ENCODE results near the gene PDXK. TPM values are rescaled to one million over a fixed set of nuclear protein-coding genes. Genes with fewer than 3 reads are reported as not detected.

PDXK gene
- total and polyA plus RNA-seq, 9 of the 15 experiments (the other 6 are each of a cell fraction or from before 2014, with no cell fraction given), result 5.6 to 162 (median 76.5) TPM

DNA sequence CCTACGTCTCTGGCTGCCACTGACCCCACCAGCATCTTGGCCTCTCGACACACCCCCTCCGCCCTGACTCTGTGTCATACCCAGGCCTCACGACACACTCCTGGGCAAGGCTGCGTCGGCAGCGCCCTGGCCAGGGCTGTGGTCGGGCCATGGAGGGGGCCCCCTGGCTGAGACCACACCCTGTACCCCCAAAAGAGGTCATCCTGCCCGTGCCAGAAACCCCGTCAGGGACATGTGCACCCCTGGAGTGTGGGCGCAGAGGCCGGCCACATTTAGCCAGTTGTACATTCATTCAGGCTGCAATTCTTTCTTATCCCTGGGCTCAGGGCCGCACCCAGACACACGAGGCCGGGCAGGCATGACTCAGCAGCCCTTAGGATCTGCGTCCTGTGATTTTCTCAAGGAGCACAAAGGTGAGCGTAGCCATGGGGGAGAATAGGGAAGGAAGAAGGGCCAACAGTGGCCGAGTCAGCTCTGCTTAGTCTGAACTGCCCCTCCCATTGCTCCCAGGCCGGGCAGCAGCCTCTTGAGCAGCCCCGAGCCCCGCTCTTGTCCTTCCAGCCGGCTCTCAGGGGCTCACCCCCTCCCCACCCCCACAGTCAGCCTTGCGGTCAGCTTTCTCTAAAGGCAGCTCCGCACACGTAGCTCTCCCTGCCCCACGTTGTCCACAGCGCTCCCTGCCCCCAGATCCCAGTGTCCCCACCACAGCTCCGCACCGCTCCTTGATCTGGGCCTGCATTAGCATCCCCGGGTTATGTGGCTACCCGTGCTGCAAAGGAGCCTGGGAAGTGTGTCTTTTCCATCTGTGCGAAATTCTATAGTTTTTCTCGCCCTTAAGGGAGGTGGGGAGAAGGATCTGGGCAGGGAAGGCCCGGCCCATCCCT lies 49.3 kb downstream of the PDXK start (continued):
- TF ChIP-seq HNRNPLL (IDR thresholded peaks at IDR 0.05; ENCODE audit: low read depth, low read length, poor library complexity, severe bottlenecking) (peak; percentile 55), MED1 (CRISPR knock-in tag; IDR thresholded peaks at IDR 0.05; ENCODE audit: borderline replicate concordance) (no peak), ZNF184 (CRISPR knock-in tag; IDR thresholded peaks at IDR 0.05) (no peak), CEBPB (tag; IDR thresholded peaks at IDR 0.05) (no peak), NONO (IDR thresholded peaks at IDR 0.05; ENCODE audit: low read depth in 2 of 2, low read length in 1 of 2) (no peak), HDGF (IDR thresholded peaks at IDR 0.05) (peak; percentile 81; the same call in 1 of the 2 replicates), ZFP1 (CRISPR knock-in tag; IDR thresholded peaks at IDR 0.05) (no peak), TAF15 (IDR thresholded peaks at IDR 0.05; ENCODE audit: low read depth, low read length) (no peak), KLF13 (tag; IDR thresholded peaks at IDR 0.05; ENCODE audit: borderline replicate concordance, low read depth) (0 out of 2 replicates have a peak, but pooled peaks have one; percentile 17), ARHGAP35 (IDR thresholded peaks at IDR 0.05; ENCODE audit: partially characterized antibody) (no peak), CHD1 (IDR thresholded peaks at IDR 0.05; ENCODE audit: low read length) (no peak), ZNF121 (CRISPR knock-in tag; conservative IDR thresholded peaks at IDR 0.05) (no peak), RFX5 (IDR thresholded peaks at IDR 0.05; ENCODE audit: low read depth, low read length) (no peak), CBX3 (IDR thresholded peaks at IDR 0.05; ENCODE audit: borderline replicate concordance in 1 of 2, low read length in 2 of 2) (peak in 1 of 2 experiments; percentile 85; a peak in 1 of 3 replicates), DACH1 (IDR thresholded peaks at IDR 0.05; ENCODE audit: partially characterized antibody) (no peak), ZNF778 (CRISPR knock-in tag; IDR thresholded peaks at IDR 0.05) (no peak), ZSCAN29 (IDR thresholded peaks at IDR 0.05) (no peak), PHTF2 (CRISPR knock-in tag; IDR thresholded peaks at IDR 0.05) (no peak)
- TF ChIP-seq, protein P1, sequence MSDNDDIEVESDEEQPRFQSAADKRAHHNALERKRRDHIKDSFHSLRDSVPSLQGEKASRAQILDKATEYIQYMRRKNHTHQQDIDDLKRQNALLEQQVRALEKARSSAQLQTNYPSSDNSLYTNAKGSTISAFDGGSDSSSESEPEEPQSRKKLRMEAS (CRISPR knock-in tag; IDR thresholded peaks at IDR 0.05), result peak; percentile 92
- TF ChIP-seq, protein P2, sequence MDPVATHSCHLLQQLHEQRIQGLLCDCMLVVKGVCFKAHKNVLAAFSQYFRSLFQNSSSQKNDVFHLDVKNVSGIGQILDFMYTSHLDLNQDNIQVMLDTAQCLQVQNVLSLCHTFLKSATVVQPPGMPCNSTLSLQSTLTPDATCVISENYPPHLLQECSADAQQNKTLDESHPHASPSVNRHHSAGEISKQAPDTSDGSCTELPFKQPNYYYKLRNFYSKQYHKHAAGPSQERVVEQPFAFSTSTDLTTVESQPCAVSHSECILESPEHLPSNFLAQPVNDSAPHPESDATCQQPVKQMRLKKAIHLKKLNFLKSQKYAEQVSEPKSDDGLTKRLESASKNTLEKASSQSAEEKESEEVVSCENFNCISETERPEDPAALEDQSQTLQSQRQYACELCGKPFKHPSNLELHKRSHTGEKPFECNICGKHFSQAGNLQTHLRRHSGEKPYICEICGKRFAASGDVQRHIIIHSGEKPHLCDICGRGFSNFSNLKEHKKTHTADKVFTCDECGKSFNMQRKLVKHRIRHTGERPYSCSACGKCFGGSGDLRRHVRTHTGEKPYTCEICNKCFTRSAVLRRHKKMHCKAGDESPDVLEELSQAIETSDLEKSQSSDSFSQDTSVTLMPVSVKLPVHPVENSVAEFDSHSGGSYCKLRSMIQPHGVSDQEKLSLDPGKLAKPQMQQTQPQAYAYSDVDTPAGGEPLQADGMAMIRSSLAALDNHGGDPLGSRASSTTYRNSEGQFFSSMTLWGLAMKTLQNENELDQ (CRISPR knock-in tag; IDR thresholded peaks at IDR 0.05; ENCODE audit: borderline replicate concordance), result no peak
- TF ChIP-seq, protein P3, sequence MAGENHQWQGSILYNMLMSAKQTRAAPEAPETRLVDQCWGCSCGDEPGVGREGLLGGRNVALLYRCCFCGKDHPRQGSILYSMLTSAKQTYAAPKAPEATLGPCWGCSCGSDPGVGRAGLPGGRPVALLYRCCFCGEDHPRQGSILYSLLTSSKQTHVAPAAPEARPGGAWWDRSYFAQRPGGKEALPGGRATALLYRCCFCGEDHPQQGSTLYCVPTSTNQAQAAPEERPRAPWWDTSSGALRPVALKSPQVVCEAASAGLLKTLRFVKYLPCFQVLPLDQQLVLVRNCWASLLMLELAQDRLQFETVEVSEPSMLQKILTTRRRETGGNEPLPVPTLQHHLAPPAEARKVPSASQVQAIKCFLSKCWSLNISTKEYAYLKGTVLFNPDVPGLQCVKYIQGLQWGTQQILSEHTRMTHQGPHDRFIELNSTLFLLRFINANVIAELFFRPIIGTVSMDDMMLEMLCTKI (IDR thresholded peaks at IDR 0.05; ENCODE audit: partially characterized antibody), result no peak
- TF ChIP-seq, protein P4, sequence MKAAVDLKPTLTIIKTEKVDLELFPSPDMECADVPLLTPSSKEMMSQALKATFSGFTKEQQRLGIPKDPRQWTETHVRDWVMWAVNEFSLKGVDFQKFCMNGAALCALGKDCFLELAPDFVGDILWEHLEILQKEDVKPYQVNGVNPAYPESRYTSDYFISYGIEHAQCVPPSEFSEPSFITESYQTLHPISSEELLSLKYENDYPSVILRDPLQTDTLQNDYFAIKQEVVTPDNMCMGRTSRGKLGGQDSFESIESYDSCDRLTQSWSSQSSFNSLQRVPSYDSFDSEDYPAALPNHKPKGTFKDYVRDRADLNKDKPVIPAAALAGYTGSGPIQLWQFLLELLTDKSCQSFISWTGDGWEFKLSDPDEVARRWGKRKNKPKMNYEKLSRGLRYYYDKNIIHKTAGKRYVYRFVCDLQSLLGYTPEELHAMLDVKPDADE (conservative IDR thresholded peaks at IDR 0.05; ENCODE audit: control insufficient read depth, low read depth, low read length), result no peak; the same call in 1 of the 2 replicates

All from K562 (cell line).